Activated CD8-positive, alpha-beta memory T cell treated with anti-CD3 and anti-CD28 coated beads for 48 hours (primary cell): ENCODE results near the gene IFIH1.

Experiments used
- DNase-seq, 3 experiments: peaks; one replicate each; pipeline ENCODE4 v3.0.0-alpha.2; 2020; ENCODE audit warnings: low read depth in 2 of 3, low spot score in 2 of 3

The IFIH1 gene

GRCh38 chr2:162318328-162319180, at the start of gene IFIH1:
Gene IFIH1 (minus strand): TSS chr2:162318684. CDS start chr2:162318307, 377 bp downstream.
- DNase-seq, result peak; percentile 41 to 53 (median 51)

DNA sequence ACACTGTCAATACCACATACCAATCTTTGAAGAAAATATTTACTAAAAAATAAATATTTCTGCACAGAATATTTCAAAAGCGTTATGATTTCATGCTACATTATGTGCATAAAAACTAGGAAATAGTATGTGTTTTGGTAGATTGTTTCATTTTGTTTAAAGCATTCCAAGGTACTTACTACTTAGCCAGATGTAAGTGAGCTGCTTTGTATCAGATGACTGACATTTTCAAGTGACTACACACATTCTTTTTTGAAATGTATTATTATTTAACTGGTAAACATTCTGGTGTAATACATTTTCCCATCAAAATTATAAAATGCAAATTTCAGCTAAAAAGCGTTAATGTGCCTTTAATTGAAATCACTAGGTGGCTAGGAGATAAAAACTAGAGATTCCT, 46.9 kb upstream of the IFIH1 start:
- no peak for DNase-seq

- no peak for DNase-seq
Measured at GRCh38 chr2:162344617-162344950, 26.1 kb upstream of the IFIH1 start.

DNA sequence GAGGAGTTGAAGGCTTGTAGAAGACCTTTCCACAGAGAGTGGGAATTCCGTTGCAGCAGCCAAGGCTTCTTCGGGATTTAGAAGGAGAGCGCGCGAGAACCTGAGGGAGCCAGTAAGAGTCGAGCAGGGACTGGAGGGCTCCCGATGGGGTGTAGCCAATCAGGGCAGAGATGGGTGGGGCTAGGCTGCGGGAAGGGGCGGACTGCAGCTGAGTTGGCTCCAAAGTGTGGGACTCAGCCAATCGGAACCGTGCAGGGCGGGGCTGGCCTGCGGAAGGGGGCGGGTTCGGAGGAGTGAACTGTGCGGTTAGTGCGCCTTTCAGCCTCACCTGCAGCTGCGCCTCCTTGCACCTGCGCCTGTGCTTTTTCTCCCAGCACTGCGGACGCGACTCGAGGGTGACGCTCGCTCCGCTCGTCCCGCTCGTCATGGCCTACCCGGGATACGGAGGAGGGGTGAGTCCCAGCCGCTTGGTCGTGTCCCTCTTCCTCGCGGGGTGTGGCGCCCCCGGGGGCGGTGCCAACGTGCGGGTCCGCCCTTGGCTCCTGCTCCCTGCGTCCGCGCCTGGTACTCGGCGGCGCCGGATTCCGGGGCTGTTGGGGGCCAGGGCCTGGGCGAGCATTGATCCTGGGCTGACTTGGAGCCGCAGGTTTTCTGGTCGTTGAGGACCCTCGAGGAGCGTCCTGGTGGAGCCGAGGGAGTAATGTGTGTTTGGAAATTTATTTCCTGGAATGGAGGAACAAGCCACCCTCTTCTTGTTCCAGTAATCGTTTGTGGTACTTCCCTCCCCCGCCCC, 25.5 kb upstream of the IFIH1 start, which contains the start of gene GCA:
Gene GCA (plus strand): TSS at position 309 of the 793 bp plus-strand sequence. CDS start 117 bp downstream, at position 426.
- DNase-seq, result peak; percentile 86 to 93 (median 89)

GRCh38 chr2:162343492-162343823, 25.0 kb upstream of the IFIH1 start:
- DNase-seq, result no peak

GRCh38 chr2:162342841-162343240, 24.4 kb upstream of the IFIH1 start:
- DNase-seq, result no peak

GRCh38 chr2:162342321-162342720, 23.8 kb upstream of the IFIH1 start:
- DNase-seq, result no peak

DNA sequence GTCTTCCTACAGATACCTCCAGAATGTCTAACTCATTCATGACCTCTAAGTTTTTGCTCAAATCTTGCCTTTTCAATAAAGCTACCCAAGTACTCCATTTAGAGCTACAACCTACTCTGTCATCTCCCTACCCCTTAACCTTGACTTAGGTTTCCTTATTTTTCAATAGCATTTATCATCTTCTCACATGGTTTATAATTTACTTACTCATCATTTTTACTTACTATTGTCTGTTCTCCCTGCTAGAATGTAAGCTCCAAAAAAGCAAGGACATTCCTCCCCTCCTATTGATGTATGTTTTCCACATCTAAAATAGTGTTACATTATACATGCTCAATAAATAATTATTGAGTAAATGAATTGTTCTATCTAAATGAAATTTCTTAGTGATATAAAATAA, 22.3 kb upstream of the IFIH1 start:
- no peak for DNase-seq

DNA sequence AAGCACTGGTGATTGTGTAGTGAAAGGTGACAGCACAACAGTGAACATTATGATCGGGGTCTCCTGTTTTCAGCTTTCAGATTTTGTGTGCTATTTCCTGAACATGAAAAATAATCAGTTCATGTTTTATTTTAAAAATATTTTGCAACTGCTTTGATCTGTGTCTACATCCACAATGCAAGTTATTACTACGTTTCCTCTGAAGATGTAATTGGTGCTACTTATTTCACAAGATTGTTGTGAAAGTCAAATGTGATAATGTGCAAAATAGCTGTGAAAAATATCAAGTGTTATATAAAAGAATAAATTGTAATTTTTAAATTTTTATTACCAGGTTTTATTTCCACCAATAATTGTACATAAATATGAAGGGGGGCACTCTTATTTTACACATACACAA, 19.4 kb upstream of the IFIH1 start:
- no peak for DNase-seq

- no peak for DNase-seq
Measured at GRCh38 chr2:162333968-162334367, 15.5 kb upstream of the IFIH1 start.

DNA sequence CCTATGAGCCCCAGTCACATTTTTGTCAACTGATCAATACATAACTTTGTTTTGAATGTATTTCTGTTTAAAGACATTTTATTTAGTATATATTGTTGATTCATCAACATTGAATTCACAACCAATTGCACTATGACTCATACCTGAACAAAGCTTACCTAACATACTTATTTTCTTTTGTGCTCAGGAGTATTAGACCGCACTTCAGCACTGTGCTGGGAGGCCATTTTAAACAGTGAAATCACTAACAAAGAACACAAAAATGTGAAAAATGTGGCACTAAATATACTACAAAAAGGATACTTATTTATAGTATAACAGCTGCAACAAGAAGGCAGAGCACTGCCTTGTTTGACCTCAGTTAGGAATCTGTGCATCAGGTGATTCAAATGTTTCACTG, 12.4 kb upstream of the IFIH1 start:
- DNase-seq, result no peak

GRCh38 chr2:162328424-162329157, 10.1 kb upstream of the IFIH1 start:
- DNase-seq, result no peak

GRCh38 chr2:162327806-162328205, 9.3 kb upstream of the IFIH1 start:
- no peak for DNase-seq

DNA sequence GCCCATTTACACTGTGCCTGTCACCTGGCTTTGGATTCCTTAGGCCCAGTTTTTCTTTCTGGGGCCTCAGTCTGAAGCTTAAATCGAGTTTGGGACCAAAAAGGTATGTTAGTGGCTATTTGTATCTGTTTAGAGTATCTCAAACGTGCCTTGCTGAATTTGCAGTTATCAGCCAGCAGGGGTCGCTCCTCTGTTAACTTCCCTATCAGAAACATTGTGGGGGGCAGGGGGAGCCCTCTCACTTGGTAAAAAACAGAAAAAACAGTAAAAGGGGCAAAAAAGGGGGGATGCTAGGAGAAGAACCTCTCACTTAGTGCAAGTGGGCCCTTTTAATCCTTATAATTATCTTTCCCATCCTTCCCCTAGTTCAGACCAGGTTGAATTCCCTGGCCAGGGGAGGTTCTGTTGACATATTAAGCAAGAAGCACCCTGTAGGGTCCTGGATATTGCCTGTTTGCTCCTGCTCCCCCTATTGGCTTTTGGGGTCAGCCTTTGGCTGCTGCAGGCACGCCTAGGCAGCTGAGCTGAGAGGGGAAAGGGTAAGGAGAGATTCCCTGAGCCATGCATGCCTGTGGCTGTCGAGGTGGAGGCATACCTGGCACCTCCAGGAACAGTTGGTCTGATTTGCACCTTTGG, 8.8 kb upstream of the IFIH1 start:
- DNase-seq, result no peak

- DNase-seq, result no peak
Measured at GRCh38 chr2:162324953-162325352, 6.5 kb upstream of the IFIH1 start.

DNA sequence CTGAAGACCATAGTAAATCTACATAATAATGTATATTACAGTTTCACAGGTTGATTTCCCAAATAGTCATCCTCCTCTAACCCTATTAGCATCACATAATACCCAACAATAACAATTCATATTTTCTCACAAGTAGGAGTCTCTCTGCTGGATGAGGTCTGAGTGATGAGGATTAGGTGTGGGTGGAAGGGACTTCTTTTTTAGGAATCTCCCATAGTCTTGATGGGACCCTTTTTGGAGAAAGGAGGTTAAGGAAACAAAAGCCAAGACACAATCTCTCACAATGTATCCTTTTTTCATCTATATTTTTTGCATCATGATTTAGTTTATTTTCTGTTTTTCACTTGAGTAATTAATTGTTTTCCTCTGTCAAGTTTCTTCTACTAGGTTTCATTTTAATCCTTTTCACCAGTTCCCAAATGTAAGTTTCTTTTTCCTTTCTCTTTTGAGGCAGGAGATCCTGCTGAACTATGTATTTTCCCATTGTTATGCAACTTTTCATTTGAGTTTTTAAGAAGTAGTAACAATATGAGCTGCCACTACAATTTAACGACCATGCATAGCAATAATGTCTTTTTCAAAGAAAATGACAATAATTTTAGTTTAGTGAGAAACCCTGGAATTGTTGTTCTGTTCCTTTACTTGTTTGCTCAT, 2.5 kb upstream of the IFIH1 start:
- DNase-seq, result no peak

DNA sequence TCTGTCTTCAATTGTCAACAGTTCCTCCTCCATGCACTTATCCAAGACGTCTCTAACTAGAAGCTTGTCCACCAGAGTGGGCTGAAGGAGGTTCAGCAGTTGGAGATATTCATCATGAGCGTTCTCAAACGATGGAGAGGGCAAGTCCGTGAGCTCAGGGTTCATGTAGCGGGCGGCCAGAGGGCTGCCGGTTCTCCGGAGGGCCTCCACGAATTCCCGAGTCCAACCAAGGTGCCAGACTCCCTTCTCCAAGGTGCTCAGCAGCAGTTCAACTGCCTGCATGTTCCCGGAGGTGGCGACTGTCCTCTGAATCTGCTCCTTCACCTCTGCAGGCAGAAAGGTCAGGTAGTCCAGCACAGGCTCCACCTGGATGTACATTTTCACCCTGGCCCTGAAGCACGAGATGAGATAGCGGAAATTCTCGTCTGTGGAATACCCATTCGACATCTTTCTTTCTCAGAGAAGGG, 590 bp downstream of the IFIH1 start:
- peak in 2 of 3 experiments; percentile 11 to 13 for DNase-seq

DNA sequence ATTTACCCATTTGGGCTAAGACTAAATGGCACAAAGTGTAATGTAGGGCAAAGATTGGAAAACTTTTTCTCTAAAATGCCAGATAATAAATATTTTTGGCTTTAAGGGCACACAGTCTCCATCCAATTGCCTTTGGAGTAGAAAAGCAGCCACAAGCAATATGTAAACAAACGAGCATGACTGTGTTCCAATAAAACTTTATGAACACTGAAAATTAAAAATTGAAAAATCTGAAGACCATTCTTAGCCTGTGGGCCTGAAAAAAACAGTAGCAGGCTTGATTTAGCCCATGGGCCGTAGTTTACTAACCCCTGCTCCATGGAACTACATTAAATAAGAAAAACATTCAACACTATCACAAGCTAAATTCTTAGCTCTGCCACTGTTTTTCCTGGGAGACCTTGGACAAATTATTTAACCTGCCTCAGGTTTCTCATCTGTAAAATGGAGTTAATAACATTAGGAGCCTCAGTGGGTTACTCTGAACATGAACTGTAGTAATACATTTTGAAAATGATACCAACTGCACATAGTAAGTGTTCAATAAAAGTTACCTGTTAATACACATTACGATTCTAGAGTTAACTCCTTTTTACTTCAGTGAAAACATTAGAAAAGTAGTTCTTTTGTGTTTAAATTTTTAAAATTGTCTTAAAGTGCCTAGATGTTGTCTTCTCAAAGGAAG, 1.3 kb downstream of the IFIH1 start:
- DNase-seq, result no peak

GRCh38 chr2:162316590-162316989, 1.9 kb downstream of the IFIH1 start:
- DNase-seq, result no peak

DNA sequence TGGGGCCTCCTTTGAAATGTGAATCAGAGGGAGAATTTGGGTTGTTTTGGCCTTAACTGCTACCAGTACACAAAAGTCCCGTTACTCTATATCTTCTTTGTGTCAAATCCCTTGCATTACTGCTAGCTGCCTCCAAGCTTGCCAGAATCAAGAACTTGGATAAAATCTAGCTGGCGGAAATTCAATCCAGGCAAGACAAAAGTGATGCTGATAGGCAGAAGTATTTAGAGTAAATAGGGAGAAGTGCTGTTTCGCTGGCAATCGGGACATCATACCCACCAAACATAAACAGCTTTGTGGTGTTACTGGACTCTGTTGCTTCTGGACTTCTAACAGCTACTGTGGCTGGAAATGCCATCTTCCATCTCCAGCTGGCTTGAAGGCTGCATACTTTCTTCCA, 2.5 kb downstream of the IFIH1 start:
- no peak for DNase-seq
